ENCODE data around the gene NCR2. TPM values are rescaled to one million over a fixed set of nuclear protein-coding genes. Genes with fewer than 3 reads are reported as not detected.

Gene NCR2
- polyA plus RNA-seq, 1 donor = not detected

- no peak for DNase-seq
Measured at GRCh38 chr6:41359617-41360313, 24.4 kb downstream of the NCR2 start.

GRCh38 chr6:41360314-41360685, 24.9 kb downstream of the NCR2 start:
- no peak for DNase-seq

GRCh38 chr6:41366150-41366549, 30.7 kb downstream of the NCR2 start:
- DNase-seq = no peak

- no peak for DNase-seq
Measured at GRCh38 chr6:41367061-41367460, 31.7 kb downstream of the NCR2 start.

- peak; percentile 68 for DNase-seq
Measured at GRCh38 chr6:41367700-41368099, 32.3 kb downstream of the NCR2 start.

GRCh38 chr6:41370488-41371111, 35.2 kb downstream of the NCR2 start:
- DNase-seq = no peak

- DNase-seq = peak; percentile 26
Measured at GRCh38 chr6:41371461-41371991, 36.1 kb downstream of the NCR2 start.

- peak; percentile 32 for DNase-seq
Measured at GRCh38 chr6:41371992-41372831, 36.8 kb downstream of the NCR2 start.

- DNase-seq = no peak
Measured at GRCh38 chr6:41372832-41373626, 37.6 kb downstream of the NCR2 start.

- DNase-seq = no peak
Measured at GRCh38 chr6:41373627-41373918, 38.2 kb downstream of the NCR2 start.

GRCh38 chr6:41373919-41374617, 38.7 kb downstream of the NCR2 start:
- no peak for DNase-seq

GRCh38 chr6:41374618-41375590, 39.5 kb downstream of the NCR2 start:
- peak; percentile 43 for DNase-seq

GRCh38 chr6:41375598-41376151, 40.3 kb downstream of the NCR2 start:
- DNase-seq = no peak

- no peak for DNase-seq
Measured at GRCh38 chr6:41376176-41376575, 40.8 kb downstream of the NCR2 start.

GRCh38 chr6:41377071-41377470, 41.7 kb downstream of the NCR2 start:
- no peak for DNase-seq

- no peak for DNase-seq
Measured at GRCh38 chr6:41379306-41379705, 43.9 kb downstream of the NCR2 start.

- DNase-seq = no peak
Measured at GRCh38 chr6:41386594-41386993, 51.2 kb downstream of the NCR2 start.

GRCh38 chr6:41392246-41392645, 56.8 kb downstream of the NCR2 start:
- no peak for DNase-seq

GRCh38 chr6:41396335-41396734, 60.9 kb downstream of the NCR2 start:
- DNase-seq = no peak

- no peak for DNase-seq
Measured at GRCh38 chr6:41399424-41399823, 64.0 kb downstream of the NCR2 start.
